ENCODE results near the gene MUC5B. TPM values are rescaled to one million over a fixed set of nuclear protein-coding genes. Genes with fewer than 3 reads are reported as not detected.
A peak's percentile ranks its signal among the peaks of the same experiment; 100 is the strongest.

MUC5B gene
- total and polyA plus RNA-seq, 9 donors, result 0.01 to 0.33 (median 0.04) TPM; not detected in 2

GRCh38 chr11:1307163-1307870 is 84.5 kb downstream of the MUC5B start:
- Histone ChIP-seq H3K27ac (ENCODE audit: low read length) (no peak overlapping the region), H3K9me3 (replicated peaks; ENCODE audit: control insufficient read depth, low read depth, low read length) (peaks cover 13% of the 10 kb centered on the region), H3K4me1 (ENCODE audit: control insufficient read depth, insufficient read depth, low read length) (peaks cover 26% of the 10 kb centered on the region), H3K4me3 (ENCODE audit: low read length) (no peak overlapping the region), H3K36me3 (ENCODE audit: control insufficient read depth, insufficient read depth, low read length) (peaks cover 16% of the 10 kb centered on the region), H3K27me3 (ENCODE audit: control insufficient read depth, insufficient read depth, low read length) (no peaks in the 10 kb centered on the region)
- WGBS (ENCODE audit: insufficient coverage), result 86% methylated on average over 13 of the region's 21 CpGs
- DNase-seq, result no peak

GRCh38 chr11:1307998-1308742 is 85.3 kb downstream of the MUC5B start:
- no peak for DNase-seq
- H3K9me3 ChIP-seq (replicated peaks; ENCODE audit: control insufficient read depth, low read depth, low read length), result peaks cover 13% of the 10 kb centered on the region
- H3K4me1 ChIP-seq (ENCODE audit: control insufficient read depth, insufficient read depth, low read length), result peaks cover 26% of the 10 kb centered on the region
- H3K27me3 ChIP-seq (ENCODE audit: control insufficient read depth, insufficient read depth, low read length), result no peaks in the 10 kb centered on the region
- H3K4me3 ChIP-seq (ENCODE audit: low read length), result peak overlapping the region; percentile 75
- 77% methylated on average over 16 of the region's 21 CpGs for WGBS (ENCODE audit: insufficient coverage)
- H3K36me3 ChIP-seq (ENCODE audit: control insufficient read depth, insufficient read depth, low read length), result peaks cover 12% of the 10 kb centered on the region
- H3K27ac ChIP-seq (ENCODE audit: low read length), result no peak overlapping the region

- WGBS (ENCODE audit: insufficient coverage), result 3% methylated on average over 57 of the region's 58 CpGs
- DNase-seq, result peak; percentile 42
- Histone ChIP-seq H3K4me3 (ENCODE audit: low read length) (peak overlapping the region; percentile 75), H3K27me3 (ENCODE audit: control insufficient read depth, insufficient read depth, low read length) (no peaks in the 10 kb centered on the region), H3K9me3 (replicated peaks; ENCODE audit: control insufficient read depth, low read depth, low read length) (peaks cover 13% of the 10 kb centered on the region), H3K27ac (ENCODE audit: low read length) (no peak overlapping the region), H3K4me1 (ENCODE audit: control insufficient read depth, insufficient read depth, low read length) (peaks cover 25% of the 10 kb centered on the region), H3K36me3 (ENCODE audit: control insufficient read depth, insufficient read depth, low read length) (peaks cover 9% of the 10 kb centered on the region)
Measured at GRCh38 chr11:1308743-1309497, 86.1 kb downstream of the MUC5B start.

- 1% methylated on average over 97 of the region's 97 CpGs for WGBS (ENCODE audit: insufficient coverage)
- peaks cover 23% of the 10 kb centered on the region for H3K4me1 ChIP-seq (ENCODE audit: control insufficient read depth, insufficient read depth, low read length)
- H3K27me3 ChIP-seq (ENCODE audit: control insufficient read depth, insufficient read depth, low read length), result no peaks in the 10 kb centered on the region
Measured at GRCh38 chr11:1309498-1310317, 86.8 kb downstream of the MUC5B start, which contains the start of gene TOLLIP. Gene TOLLIP, minus strand, starts transcription at chr11:1309632. Its CDS starts 134 bp downstream, at chr11:1309498.

GRCh38 chr11:1310318-1310687 is 87.4 kb downstream of the MUC5B start:
- 82% methylated on average over 18 of the region's 18 CpGs for WGBS (ENCODE audit: insufficient coverage)
- Histone ChIP-seq H3K4me3 (ENCODE audit: low read length) (peak overlapping the region; percentile 50), H3K36me3 (ENCODE audit: control insufficient read depth, insufficient read depth, low read length) (peaks cover 5% of the 10 kb centered on the region), H3K9me3 (replicated peaks; ENCODE audit: control insufficient read depth, low read depth, low read length) (peaks cover 13% of the 10 kb centered on the region), H3K4me1 (ENCODE audit: control insufficient read depth, insufficient read depth, low read length) (peaks cover 23% of the 10 kb centered on the region), H3K27me3 (ENCODE audit: control insufficient read depth, insufficient read depth, low read length) (no peaks in the 10 kb centered on the region), H3K27ac (ENCODE audit: low read length) (peak overlapping the region; percentile 80)
- no peak for DNase-seq

More at GRCh38 chr11:1309498-1310317, 86.8 kb downstream of the MUC5B start, which contains the start of gene TOLLIP:
- Histone ChIP-seq H3K9me3 (replicated peaks; ENCODE audit: control insufficient read depth, low read depth, low read length) (peaks cover 13% of the 10 kb centered on the region), H3K27ac (ENCODE audit: low read length) (peak within 1 kb of the TSS; percentile 80), H3K4me3 (ENCODE audit: low read length) (peak within 1 kb of the TSS; percentile 75), H3K36me3 (ENCODE audit: control insufficient read depth, insufficient read depth, low read length) (peaks cover 9% of the 10 kb centered on the region)
- peak; percentile 98 for DNase-seq

GRCh38 chr11:1310772-1311468 is 88.1 kb downstream of the MUC5B start:
- 77% methylated on average over 8 of the region's 15 CpGs for WGBS (ENCODE audit: insufficient coverage)
- H3K4me3 ChIP-seq (ENCODE audit: low read length), result no peak overlapping the region
- peaks cover 3% of the 10 kb centered on the region for H3K36me3 ChIP-seq (ENCODE audit: control insufficient read depth, insufficient read depth, low read length)
- DNase-seq, result peak; percentile 39
- H3K9me3 ChIP-seq (replicated peaks; ENCODE audit: control insufficient read depth, low read depth, low read length), result peaks cover 13% of the 10 kb centered on the region
- peaks cover 23% of the 10 kb centered on the region for H3K4me1 ChIP-seq (ENCODE audit: control insufficient read depth, insufficient read depth, low read length)
- H3K27ac ChIP-seq (ENCODE audit: low read length), result no peak overlapping the region
- no peaks in the 10 kb centered on the region for H3K27me3 ChIP-seq (ENCODE audit: control insufficient read depth, insufficient read depth, low read length)

Other genes starting within 250 kb of the MUC5B start
- gene MUC6, start 186.3 kb upstream of the MUC5B start, total RNA-seq, result not detected
- gene MUC6, start 186.3 kb upstream of the MUC5B start, polyA plus RNA-seq (ENCODE audit: insufficient read depth in 1 of 8, insufficient read length in 8 of 8, low replicate concordance in 1 of 8), result under 1 TPM; 0.09 to 0.61 (median 0.28) TPM
- not detected for gene MUC2, start 148.2 kb upstream of the MUC5B start, total RNA-seq
- gene MUC2, start 148.2 kb upstream of the MUC5B start, polyA plus RNA-seq (ENCODE audit: insufficient read depth in 1 of 8, insufficient read length in 8 of 8, low replicate concordance in 1 of 8), result 1 to 10 TPM in 2 of 8 donors, under 1 TPM in 4, not detected in 2; 0.01 to 2.2 (median 0.04) TPM
- gene MUC5AC, start 65.1 kb upstream of the MUC5B start, total RNA-seq, result not detected
- gene MUC5AC, start 65.1 kb upstream of the MUC5B start, polyA plus RNA-seq (ENCODE audit: insufficient read depth in 1 of 8, insufficient read length in 8 of 8, low replicate concordance in 1 of 8), result under 1 TPM in 5 of 8 donors, not detected in 3; 0.01 to 0.75 (median 0.04) TPM
- 11.9 TPM for gene TOLLIP, start 86.6 kb downstream of the MUC5B start, total RNA-seq
- 10 to 100 TPM; 22.1 to 29.8 (median 26.2) TPM for gene TOLLIP, start 86.6 kb downstream of the MUC5B start, polyA plus RNA-seq (ENCODE audit: insufficient read depth in 1 of 8, insufficient read length in 8 of 8, low replicate concordance in 1 of 8)
- 0.44 TPM for gene BRSK2, start 166.9 kb downstream of the MUC5B start, total RNA-seq
- gene BRSK2, start 166.9 kb downstream of the MUC5B start, polyA plus RNA-seq (ENCODE audit: insufficient read depth in 1 of 8, insufficient read length in 8 of 8, low replicate concordance in 1 of 8), result 1 to 10 TPM in 5 of 8 donors, under 1 TPM in 3; 0.93 to 2.3 (median 1.3) TPM

All from muscle of leg (tissue), 11 donors.